ENCODE data around the gene CELF4. TPM values are rescaled to one million over a fixed set of nuclear protein-coding genes. Genes with fewer than 3 reads are reported as not detected.

The CELF4 gene
- total RNA-seq, 1 donor from 2014 or later, result not detected

DNA sequence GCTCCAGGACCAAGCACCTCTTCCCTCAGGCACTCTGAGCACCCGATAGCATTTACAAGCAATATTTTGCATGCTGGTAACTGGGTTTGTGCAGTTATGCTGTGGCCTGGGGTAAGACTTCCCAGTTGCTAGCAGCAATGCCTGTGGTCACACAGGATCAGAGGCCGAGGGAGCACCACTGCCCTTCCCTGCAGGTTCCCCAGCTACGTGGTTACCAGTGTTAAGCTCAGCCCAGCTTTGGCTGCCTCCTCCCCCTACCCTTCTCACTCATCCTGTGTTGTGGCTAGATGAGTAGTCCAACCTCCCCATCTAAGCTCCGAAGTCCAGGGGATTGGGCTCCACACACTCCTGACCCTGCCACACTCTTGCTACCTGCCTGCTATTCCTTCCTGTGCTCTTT, 141.1 kb downstream of the CELF4 start:
- no peak for ATAC-seq
- DNase-seq (ENCODE audit: low spot score), result no peak

- ATAC-seq (no peak), DNase-seq (ENCODE audit: low spot score) (no peak)
Observed at GRCh38 chr18:37422596-37422995, 143.0 kb downstream of the CELF4 start.

- no peak for DNase-seq (ENCODE audit: low spot score)
- ATAC-seq, result no peak
Observed at GRCh38 chr18:37422116-37422515, 143.5 kb downstream of the CELF4 start.

DNA sequence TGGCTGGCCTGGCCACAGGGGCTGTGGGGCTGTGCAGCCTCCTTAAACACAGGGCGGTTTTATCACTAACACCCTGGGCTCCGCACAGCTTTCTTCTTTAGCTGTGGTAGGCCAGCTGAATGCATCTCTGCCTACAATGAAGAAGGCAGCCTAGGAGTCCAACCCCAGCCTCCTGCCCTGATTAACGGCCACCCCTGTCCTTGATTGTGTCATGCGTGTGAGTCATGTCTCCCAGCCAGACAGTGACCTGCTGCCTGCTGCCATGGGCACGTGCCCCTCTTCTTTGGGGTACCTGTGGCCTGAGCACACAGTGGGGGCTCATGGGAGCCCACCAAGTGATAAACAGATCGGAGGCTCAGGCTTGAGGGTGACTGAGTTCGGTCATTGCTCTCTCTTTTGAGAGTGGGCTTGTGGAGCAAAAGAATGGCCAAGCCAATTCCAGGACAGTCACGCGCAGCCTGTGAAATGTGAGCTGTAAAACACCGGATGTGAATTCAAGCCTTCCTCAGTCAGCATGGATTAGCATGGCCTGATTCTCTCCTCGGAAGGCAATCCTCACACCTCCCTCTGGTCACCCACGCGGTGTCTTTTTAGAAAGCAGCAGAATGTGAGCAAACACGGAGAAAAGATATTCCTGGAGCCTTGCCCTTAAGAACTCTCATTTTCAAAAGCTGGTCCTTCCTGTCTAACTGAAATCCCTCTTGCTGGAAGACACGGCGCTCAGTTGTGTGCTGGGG, 144.1 kb downstream of the CELF4 start:
- no peak for DNase-seq (ENCODE audit: low spot score)
- ATAC-seq, result no peak

DNA sequence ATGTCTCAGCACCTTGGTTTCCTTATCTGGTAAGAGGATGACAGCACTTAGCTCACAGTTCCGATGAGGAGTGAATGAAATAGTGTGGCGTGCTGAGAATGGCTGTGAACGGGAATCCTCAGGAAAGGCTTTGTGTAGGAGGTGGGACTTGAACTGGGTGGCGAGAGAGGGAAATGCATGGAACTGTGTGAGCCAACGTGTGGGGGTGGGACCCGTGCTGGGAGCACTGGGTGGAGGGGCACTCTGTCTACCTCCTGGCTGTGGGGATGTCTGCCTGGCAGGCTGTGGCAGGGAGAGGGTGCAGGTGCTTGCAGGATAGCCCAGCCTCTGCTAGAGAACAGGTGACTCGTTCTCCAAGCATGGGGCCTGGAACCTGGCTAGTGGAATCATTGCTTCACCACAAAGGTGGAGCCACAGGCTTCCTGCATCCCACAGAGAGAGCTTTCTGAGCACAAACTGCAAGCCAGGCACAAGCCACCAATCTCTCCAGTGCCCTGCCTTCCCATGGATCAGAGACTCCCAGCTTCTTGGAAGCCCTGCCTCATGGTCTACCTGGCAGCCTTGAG, 145.2 kb downstream of the CELF4 start:
- ATAC-seq (no peak), DNase-seq (ENCODE audit: low spot score) (no peak)

- ATAC-seq (no peak), DNase-seq (ENCODE audit: low spot score) (no peak)
Observed at GRCh38 chr18:37419866-37420265, 145.7 kb downstream of the CELF4 start.

DNA sequence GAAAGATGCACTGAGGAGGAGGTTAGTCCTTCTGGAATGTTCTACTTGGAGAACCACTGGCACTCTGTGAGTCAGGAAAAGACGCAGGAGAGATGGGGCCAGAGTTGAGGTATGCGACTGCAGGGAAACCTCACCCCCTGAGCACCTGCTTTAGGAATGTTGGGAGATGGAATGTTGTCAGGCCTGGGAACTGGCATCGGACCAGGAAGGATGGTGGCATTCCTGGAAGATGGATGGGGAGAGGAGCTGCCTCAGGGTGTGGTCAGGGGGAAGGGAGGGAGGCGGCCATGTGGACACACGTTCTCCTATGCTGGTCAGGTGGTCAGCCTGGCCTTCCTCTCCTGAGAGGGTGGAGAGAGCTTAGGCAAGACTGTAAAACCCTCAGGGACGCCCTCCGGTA, 146.3 kb downstream of the CELF4 start:
- no peak for DNase-seq (ENCODE audit: low spot score)
- ATAC-seq, result no peak

DNA sequence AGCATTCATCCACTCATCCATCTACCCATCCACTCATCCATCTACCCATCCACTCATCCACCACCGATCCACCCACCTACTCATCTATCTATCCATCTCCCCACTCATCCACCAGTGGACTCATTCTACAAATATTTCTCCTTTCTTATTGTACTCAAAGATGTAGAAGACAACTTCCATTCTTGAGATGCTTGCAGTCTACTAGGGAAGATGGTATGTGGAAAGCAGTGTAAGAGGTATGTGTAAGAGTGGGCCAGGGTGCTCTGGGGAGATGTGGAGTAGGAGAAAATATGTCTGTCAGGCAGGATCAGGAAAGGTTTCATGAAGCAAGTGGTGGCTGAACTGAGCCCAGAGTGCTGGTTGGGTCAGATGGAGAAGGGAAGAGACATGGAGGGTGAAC, 150.8 kb downstream of the CELF4 start:
- ATAC-seq (no peak), DNase-seq (ENCODE audit: low spot score) (no peak)

DNA sequence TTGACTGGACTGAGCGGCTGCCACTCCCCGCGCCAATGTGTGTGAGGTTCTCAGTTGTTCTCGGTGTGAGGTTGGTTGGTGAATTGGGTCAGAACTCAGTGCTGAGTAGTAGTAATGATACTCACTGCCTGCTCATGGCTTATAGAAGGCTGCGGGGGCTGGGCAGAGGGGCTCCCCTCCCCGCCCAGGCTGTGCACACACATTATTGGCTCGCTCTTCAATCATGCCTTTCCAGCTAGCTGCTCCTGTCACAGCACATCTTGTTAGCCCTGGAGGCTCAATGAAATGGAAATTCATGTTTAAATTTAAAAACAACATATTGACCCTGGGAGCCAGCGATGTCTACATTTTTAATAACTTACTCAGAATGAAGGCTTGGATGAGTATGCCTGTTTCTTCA, 152.8 kb downstream of the CELF4 start:
- ATAC-seq (no peak), DNase-seq (ENCODE audit: low spot score) (no peak)

DNA sequence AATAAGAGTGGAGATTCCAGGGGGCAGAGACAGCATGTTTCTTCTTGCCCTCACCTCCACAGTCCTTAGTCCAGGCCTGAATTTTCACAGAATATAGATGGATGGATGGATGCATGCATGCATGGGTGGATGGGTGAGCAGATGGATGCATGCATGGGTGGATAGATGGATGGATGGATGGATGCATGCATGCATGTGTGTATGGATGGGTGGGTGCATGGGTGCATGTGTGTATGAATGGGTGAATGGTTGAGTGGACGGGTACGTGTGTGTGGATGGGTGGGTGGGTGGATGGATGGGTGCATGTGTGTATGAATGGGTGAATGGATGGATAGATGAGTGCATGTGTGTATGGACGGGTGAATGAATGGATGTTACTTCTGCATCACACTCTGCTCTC, 153.3 kb downstream of the CELF4 start:
- ATAC-seq (no peak), DNase-seq (ENCODE audit: low spot score) (no peak)

DNA sequence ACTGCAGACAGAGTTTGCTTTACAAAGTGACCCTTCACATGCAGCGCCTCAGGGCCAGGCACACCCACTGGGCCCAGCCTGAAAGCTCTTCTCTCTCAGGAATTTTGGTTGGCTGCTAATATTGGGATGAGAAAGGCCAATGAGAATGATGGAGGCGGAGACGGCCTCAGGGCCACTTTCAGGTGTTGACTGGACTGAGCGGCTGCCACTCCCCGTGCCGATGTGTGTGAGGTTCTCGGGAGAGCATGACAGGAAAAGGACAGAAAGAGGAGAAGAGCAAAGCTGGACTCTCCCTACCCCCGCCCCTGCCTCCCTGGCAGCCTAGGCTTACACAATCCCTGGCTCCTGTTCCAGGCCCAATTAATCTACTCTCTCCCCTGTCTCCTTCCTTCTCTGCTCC, 155.7 kb downstream of the CELF4 start:
- DNase-seq (ENCODE audit: low spot score) (no peak), ATAC-seq (no peak)

GRCh38 chr18:37408676-37409265, 156.8 kb downstream of the CELF4 start:
- no peak for ATAC-seq
- no peak for DNase-seq (ENCODE audit: low spot score)

- ATAC-seq (no peak), DNase-seq (ENCODE audit: low spot score) (no peak)
Observed at GRCh38 chr18:37407571-37407970, 158.0 kb downstream of the CELF4 start.

DNA sequence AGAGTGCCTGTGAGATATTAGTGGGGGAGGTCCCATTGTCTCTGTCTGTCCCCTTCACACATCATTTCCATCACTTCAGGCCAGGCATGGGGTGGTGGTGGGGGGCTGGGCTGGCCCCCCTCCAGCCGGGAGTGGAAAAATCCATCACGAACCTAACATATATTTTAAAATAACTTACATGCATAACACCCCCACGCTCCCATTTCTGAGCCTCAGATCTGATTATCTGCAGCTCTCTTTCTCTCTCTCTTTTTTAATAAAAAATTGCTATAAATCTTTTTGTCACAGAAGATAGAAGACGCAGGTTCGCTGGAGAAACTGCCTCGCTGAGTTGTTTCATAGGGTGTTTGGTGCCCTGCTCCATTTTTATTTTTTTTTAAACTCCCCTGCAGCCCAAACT, 159.8 kb downstream of the CELF4 start:
- DNase-seq (ENCODE audit: low spot score) (no peak), ATAC-seq (no peak)

GRCh38 chr18:37405229-37405628, 160.4 kb downstream of the CELF4 start:
- ATAC-seq, result no peak
- no peak for DNase-seq (ENCODE audit: low spot score)

DNA sequence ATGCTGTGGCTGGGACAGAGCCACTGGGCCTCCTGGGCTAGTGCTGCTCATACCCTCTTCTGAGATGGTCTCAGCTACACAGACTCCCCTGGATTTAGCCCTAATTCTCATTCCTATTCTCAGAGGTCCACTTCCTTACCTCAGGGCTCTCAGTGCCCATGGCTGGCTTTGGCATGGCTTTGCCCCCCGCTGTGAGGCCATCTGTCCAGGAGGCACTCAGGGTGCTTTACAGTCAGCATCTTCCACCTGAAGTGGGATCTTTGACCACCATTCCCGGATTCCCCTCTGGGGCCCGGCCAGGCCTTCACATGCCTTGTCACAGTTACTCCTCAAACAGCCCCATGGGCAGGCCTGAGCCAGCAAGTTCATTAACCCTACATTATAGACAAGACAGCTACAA, 161.8 kb downstream of the CELF4 start:
- DNase-seq (ENCODE audit: low spot score) (no peak), ATAC-seq (no peak)

DNA sequence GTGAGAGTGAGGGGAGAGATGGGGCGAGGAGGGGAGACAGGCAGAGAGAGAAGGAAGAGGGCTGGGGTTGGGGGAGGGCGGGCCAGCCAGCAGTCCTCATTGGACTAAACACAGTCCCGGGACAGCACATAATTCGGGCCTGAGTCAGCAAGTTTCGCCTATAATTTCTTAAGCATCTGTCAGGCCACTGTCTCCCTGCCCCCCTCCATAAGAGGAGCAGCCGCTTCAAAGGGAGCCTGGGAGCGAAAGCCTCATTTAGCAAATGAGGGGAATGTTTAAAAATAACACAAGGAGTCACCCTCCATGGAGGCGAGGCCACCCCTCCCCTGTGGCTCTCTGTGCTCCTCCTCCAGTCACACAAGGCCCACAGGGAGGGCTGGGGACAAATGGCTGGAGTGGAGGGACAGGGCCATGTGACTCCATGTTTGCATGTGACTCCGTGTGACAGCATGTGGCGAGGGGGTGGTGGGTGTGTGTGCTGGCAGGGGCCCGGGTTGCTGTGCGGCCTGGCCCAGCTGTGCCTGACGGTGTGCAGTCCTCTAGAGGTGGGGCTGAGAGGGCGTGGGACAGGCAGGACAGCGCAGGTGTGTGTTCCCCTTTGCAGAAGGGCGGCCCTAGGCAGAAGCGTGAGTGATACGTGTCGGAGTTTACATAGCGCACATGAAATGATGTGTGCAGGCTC, 162.4 kb downstream of the CELF4 start:
- no peak for ATAC-seq
- DNase-seq (ENCODE audit: low spot score), result no peak

GRCh38 chr18:37402735-37403099, 162.9 kb downstream of the CELF4 start:
- ATAC-seq (no peak), DNase-seq (ENCODE audit: low spot score) (no peak)

DNA sequence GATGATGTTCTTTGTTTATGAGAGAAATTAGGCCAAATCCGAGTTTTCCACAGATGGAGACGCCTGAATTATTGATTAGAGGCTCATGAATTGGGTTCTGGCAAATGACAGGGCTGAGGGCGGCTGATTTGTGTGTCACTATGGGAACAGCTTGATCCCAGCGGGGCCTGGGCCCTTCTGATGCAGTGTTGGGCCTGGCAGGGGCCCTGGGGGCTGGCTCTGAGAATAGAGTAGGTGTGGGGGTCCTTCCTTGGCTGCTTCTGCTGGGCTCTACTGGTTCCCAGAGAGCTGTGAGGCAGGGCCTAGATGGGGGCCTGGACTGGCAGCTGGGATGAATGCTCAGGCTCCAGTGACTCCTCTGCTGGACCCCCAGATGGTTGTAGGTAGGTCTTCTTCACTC, 164.8 kb downstream of the CELF4 start:
- DNase-seq (ENCODE audit: low spot score) (no peak), ATAC-seq (no peak)

DNA sequence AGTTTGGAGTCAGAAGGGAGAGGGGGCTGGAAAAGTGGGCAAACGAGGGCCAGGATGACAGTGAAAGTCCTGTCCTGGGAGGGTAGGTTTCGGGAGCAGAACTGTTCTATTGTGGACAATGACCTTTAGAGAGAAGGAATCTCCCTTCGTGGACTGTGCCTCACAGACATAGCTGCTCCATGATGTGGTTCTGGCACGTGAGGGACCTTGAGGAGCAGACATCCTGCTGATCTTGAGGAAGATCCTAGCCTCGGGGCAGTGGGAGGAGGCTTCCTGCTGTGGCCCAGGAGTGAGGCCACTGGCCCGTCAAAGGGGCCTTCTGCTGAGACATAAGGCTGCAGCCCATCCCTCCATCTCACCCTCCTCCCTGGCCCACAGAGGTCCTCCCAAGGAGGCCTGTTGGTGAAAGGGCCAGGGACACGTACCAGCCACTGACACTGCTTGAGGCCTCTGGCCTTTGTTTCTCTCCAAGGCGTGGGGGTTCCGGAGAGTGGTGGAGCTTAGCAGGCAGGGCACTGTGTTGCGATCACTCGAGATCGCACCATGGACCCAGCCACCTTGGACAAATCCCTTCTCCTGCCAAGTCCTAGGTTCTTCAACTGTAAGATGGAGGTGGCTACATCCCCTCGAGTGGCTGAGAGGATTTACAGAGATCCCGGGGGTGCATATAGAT, 167.2 kb downstream of the CELF4 start:
- no peak for DNase-seq (ENCODE audit: low spot score)
- ATAC-seq, result no peak

DNA sequence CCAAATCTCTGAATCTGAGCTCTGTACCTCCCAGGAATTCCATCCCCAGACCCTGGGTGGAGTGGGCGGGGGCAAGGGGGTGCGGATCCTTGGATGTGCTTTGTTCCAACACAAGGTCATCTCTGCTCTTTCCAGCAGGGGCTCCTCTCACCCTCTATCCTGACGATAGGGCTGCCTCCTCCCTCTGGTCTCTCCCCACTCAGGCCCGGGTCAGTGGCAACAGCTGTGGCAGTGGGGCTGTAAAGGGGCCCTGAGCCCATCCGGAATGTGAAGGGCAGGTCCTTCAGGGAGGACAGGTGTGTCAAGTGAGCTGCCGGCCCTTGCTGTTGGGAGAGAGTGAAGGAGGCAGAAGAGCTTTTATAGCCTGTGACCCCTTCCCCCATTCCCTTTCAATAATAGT, 167.8 kb downstream of the CELF4 start:
- no peak for DNase-seq (ENCODE audit: low spot score)
- ATAC-seq, result no peak

All from left lobe of liver (tissue), 2 donors.